Fibroblast of villous mesenchyme (primary cell): ENCODE measurements around the gene CREB1. TPM values are rescaled to one million over a fixed set of nuclear protein-coding genes. Genes with fewer than 3 reads are reported as not detected.

Experiments
- DNase-seq: peaks from one replicate; pipeline ENCODE4 v3.0.0-alpha.2; 2010; ENCODE audit warnings: low read depth
- H3K4me3 ChIP-seq: 2 replicates; pipeline ENCODE4 v1.5.1; 2011; ENCODE audit warnings: low read depth, mild to moderate bottlenecking, low read length
- CTCF ChIP-seq: IDR thresholded peaks from 2 replicates; pipeline ENCODE4 v1.5.1; 2012; ENCODE audit warnings: low read depth, mild to moderate bottlenecking, low read length; ENCODE audit not compliant: insufficient read depth
- total RNA-seq: library from RNA; depleted of rRNA; stranded (reverse); fragments of >200 nt; gene quantifications from 2 replicates; pipeline ENCODE4 v1.2.3, GENCODE V29; 2012

The CREB1 gene
- total RNA-seq, 1 donor = 32.4 TPM

- no peak for DNase-seq
- TF ChIP-seq CTCF = no peak
- H3K4me3 ChIP-seq = no peak overlapping the region
These were observed 27.1 kb upstream of the CREB1 start for GRCh38 chr2:207502577-207503198.

DNA sequence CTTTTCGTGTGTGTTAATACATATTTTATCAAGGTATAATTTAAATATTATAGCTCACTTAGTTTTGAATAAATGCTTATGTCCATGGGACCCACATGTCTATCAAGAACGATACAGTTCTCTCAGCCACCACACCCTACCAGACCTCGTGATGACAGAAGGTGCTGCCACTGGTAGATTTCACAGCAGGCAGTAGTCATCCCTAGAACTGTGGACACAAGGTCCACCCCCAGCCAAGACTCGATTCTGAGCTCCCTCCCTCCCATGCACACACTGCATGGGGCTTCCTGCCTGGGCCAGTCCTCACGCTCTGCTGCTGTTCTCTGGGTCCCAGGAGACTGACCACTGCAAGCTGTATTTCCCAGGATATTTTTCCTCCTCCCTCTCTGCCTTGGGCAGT lies 26.5 kb upstream of the CREB1 start:
- no peak for DNase-seq
- H3K4me3 ChIP-seq = no peak overlapping the region
- TF ChIP-seq CTCF = no peak

GRCh38 chr2:207504513-207505170 lies 25.1 kb upstream of the CREB1 start:
- no peak overlapping the region for H3K4me3 ChIP-seq
- DNase-seq = peak; percentile 68
- TF ChIP-seq CTCF = peak; percentile 23

DNA sequence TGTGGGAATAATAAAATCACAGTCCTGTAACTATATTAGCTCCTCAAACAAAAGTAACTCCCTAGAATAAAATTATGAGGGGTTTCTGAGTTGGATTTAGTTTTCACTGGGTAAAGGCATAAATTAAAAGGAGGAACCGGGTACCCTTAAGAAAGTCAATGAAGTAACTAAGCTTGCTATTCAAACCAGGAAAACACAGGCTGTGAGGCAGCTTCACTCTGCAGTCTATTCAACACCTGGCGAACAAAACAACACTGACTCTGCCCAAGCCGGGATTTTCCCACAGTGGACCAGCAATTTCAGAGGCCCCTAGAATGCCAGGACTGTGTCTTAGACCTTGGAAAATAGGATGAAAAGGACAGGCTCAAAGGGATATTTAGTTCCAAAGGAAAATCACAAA lies 24.6 kb upstream of the CREB1 start:
- no peak for DNase-seq
- TF ChIP-seq CTCF = no peak

DNA sequence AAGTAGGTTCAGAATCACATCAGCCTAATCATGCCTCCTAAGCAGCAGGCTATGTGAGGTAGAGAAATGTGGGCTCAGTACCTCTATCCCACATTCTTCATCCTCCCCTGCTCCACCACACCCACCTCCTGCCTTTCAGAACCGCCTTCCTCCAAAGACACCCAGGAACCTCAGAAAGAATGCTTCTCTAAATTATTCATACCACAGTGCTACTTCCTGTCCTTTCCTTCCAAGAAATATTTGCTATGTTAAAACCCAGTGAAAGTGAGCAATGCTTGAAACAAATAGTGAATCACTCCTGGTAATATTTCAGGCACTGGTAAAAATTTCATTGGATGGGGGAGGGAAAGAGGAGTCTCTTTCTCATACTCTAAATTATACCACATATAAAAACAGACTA lies 24.0 kb upstream of the CREB1 start:
- H3K4me3 ChIP-seq = no peak overlapping the region
- DNase-seq = peak; percentile 63
- TF ChIP-seq CTCF = no peak

More for the DNA sequence above, 24.6 kb upstream of the CREB1 start:
- H3K4me3 ChIP-seq = no peak overlapping the region

DNA sequence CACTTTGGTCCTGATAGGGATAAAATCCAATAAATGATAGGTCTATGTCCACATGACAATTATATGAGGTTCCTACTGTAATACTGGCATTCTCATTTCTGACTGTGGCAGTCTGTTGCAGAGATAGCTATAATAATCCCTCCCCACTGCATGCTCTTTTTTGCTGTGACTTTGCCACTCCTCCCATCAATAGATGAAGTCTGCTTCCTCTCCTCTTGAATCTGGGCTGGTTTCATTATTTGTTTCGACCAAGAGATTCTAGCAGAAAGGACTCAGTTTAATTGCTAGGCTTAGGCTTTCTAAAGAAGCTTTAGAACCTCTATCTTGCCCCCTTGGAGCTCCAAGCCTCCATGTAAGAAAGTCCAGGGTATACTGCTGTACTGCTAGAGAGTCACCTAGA lies 23.3 kb upstream of the CREB1 start:
- no peak for TF ChIP-seq CTCF
- no peak for DNase-seq
- H3K4me3 ChIP-seq = no peak overlapping the region

GRCh38 chr2:207510148-207510547 lies 19.6 kb upstream of the CREB1 start:
- DNase-seq = no peak
- TF ChIP-seq CTCF = no peak
- no peak overlapping the region for H3K4me3 ChIP-seq
